GM12892 (cell line): ENCODE data around the gene P2RX6.

Source experiments
- POLR2A ChIP-seq: IDR thresholded peaks from 2 replicates; pipeline ENCODE4 v1.6.1; 2011; ENCODE audit warnings: low read depth, low read length, control low read depth
- TAF1 ChIP-seq: IDR thresholded peaks from 2 replicates; pipeline ENCODE4 v1.6.1; 2011; ENCODE audit warnings: low read depth, mild to moderate bottlenecking, control low read depth, low read length, borderline replicate concordance

DNA sequence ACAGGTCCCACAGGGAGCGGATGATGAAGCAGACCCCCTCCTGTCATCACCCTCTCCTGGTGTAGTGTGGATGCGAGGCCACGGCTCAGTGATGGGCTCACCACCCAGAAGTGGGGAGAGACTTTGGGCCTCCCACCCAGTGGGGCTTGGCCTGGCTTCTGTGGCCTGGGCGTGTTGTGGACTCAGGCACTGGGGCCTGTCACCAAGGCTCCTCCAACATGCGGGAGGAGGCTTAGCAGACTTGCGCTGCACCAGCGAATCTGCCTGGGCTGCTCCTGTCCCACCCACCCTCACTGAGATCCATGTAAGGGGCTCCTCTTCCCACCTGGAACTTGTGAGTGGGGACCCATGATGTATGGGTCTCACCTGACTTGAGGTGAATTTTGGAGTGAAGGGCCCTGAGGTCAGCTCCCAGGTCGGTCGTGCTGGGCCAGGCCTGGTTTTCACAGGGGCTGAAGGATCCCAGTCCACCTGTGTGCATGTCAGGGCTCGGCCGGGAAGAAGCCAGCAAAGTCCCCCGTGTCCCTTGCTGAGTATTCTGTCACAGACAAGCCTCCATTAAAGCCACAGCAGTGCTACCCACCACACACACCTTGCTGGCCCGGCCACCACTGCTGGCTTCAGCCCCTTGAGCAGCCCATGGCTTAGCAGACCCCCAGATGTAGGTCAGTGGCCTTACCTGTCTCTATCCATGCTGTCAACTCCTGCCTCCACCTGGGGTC, 17.3 kb upstream of the P2RX6 start:
- TF ChIP-seq POLR2A: 0 out of 2 replicates have a peak, but pooled peaks have one; percentile 45
- no peak for TF ChIP-seq TAF1
